Upper lobe of left lung (tissue), 6 donors: ENCODE measurements around the gene TTLL5. TPM values are rescaled to one million over a fixed set of nuclear protein-coding genes. Genes with fewer than 3 reads are reported as not detected.

Experiments
- ATAC-seq, 2 donors: fragments of 200-7000 bp; cut with Tn5 transposase; one replicate each; pipeline ENCODE4 v1.9.1; 2022; ENCODE audit warnings: mild to moderate bottlenecking in 2 of 2, moderate library complexity in 2 of 2; ENCODE audit not compliant: low FRiP score in 2 of 2
- DNase-seq, 2 donors: peaks; one replicate each; pipeline ENCODE4 v3.0.0-alpha.2; 2019 to 2020
- H3K27ac ChIP-seq, 4 donors: fragments of 200-600 bp; sonication (generic); one replicate each; pipeline ENCODE4 v1.5.1; 2016 to 2019
- H3K27me3 ChIP-seq, 4 donors: fragments of 200-600 bp; sonication (generic); one replicate each; pipeline ENCODE4 v1.5.1; 2017 to 2019
- H3K36me3 ChIP-seq, 4 donors: fragments of 200-600 bp; sonication (generic); one replicate each; pipeline ENCODE4 v1.5.1; 2016 to 2019
- H3K4me1 ChIP-seq, 4 donors: fragments of 200-600 bp; sonication (generic); one replicate each; pipeline ENCODE4 v1.5.1; 2018 to 2019
- H3K4me3 ChIP-seq, 4 donors: fragments of 200-600 bp; sonication (generic); one replicate each; pipeline ENCODE4 v1.5.1; 2017 to 2019; ENCODE audit warnings: mild to moderate bottlenecking in 2 of 4, moderate library complexity in 1 of 4
- H3K9me3 ChIP-seq, 4 donors: fragments of 200-600 bp; sonication (generic); one replicate each; pipeline ENCODE4 v1.5.1; 2018 to 2019
- EP300 ChIP-seq, 4 donors: sonication (generic); formaldehyde crosslinking; IDR thresholded peaks; one replicate each; pipeline ENCODE4 v1.5.1; 2017; ENCODE audit warnings: antibody characterized with exemption in 4 of 4, control low read depth in 2 of 4
- POLR2A ChIP-seq, 4 donors: fragments of 450-650 bp; IDR thresholded peaks; one replicate each; pipeline ENCODE4 v1.5.1; 2016 to 2017; ENCODE audit warnings: antibody characterized with exemption in 4 of 4, mild to moderate bottlenecking in 2 of 4
- POLR2AphosphoS5 ChIP-seq, 2 donors: sonication (generic); formaldehyde crosslinking; IDR thresholded peaks; one replicate each; pipeline ENCODE4 v1.5.1; 2017; ENCODE audit warnings: antibody characterized with exemption in 2 of 2
- WGBS, 2 donors: methylation state at CpG; one replicate each; pipeline ENCODE4 v1.1.5; 2017 to 2018; 5-methylcytosine and 5-hydroxymethylcytosine counted together
- total RNA-seq, 6 donors: library from RNA; depleted of rRNA in 4 of 6; stranded (reverse); fragments of >200 nt in 4 of 6; gene quantifications; one replicate each; pipeline versions ENCODE4 v1.1.0 to v1.2.1, GENCODE V29; 2016 to 2021
- TF ChIP-seq, protein P1 (sequence below), 6 experiments: fragments of 450-650 bp in 4 of 6; fragments of 200-600 bp in 2 of 6; sonication (generic) in 2 of 6; IDR thresholded peaks; one replicate each; pipeline ENCODE4 v1.5.1; 2016 to 2019; ENCODE audit warnings: antibody characterized with exemption in 6 of 6
- donor health status: DM: no; HTN: no; CAD: no; lungs with moderate emphysema.
- donor health status: DM: no; HTN: yes; CAD: no; lungs with severe emphysema.

Gene TTLL5
- total RNA-seq, 6 donors from 2014 or later = 24.5 to 85.9 (median 33.5) TPM

DNA sequence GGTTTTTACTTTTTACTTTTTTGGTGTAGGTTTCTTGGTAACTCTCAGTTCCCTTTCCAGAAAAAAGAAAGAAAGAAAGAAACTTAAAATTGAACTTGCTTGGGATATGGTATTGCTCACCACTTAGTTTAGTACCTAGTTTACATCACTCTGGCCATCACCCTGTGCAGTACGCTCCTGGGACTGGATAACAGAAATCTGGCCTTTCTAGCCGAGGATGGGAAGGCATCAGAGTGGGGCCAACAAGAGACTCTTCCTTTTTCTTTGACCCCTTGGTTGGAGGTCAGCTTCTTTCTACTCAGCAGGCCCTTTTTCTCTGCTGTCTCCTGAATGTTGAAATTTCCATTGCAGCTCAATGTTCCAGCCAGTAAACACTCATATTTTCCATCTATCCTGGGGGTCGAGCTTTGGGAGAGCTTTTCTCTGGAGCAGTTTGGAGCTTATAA, 164.1 kb downstream of the TTLL5 start:
- WGBS, 2 donors = 49 to 61% methylated on average over 3 of the region's 3 CpGs
- no peak overlapping the region for H3K4me3 ChIP-seq
- TF ChIP-seq POLR2A (IDR thresholded peaks at IDR 0.05) (no peak), EP300 (IDR thresholded peaks at IDR 0.05) (no peak), POLR2AphosphoS5 (IDR thresholded peaks at IDR 0.05) (no peak)
- TF ChIP-seq, protein P1, sequence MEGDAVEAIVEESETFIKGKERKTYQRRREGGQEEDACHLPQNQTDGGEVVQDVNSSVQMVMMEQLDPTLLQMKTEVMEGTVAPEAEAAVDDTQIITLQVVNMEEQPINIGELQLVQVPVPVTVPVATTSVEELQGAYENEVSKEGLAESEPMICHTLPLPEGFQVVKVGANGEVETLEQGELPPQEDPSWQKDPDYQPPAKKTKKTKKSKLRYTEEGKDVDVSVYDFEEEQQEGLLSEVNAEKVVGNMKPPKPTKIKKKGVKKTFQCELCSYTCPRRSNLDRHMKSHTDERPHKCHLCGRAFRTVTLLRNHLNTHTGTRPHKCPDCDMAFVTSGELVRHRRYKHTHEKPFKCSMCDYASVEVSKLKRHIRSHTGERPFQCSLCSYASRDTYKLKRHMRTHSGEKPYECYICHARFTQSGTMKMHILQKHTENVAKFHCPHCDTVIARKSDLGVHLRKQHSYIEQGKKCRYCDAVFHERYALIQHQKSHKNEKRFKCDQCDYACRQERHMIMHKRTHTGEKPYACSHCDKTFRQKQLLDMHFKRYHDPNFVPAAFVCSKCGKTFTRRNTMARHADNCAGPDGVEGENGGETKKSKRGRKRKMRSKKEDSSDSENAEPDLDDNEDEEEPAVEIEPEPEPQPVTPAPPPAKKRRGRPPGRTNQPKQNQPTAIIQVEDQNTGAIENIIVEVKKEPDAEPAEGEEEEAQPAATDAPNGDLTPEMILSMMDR (IDR thresholded peaks at IDR 0.05) = no peak
- H3K27ac ChIP-seq = peak overlapping the region; percentile 36 to 80 (median 60)
- H3K9me3 ChIP-seq = no peaks in the 10 kb centered on the region
- no peaks in the 10 kb centered on the region for H3K27me3 ChIP-seq
- peaks cover 25 to 57% (median 45%) of the 10 kb centered on the region in 4 donors for H3K4me1 ChIP-seq
- peak in 1 of 2 donors; percentile 39 for ATAC-seq
- DNase-seq = no peak
- no peaks in the 10 kb centered on the region for H3K36me3 ChIP-seq

DNA sequence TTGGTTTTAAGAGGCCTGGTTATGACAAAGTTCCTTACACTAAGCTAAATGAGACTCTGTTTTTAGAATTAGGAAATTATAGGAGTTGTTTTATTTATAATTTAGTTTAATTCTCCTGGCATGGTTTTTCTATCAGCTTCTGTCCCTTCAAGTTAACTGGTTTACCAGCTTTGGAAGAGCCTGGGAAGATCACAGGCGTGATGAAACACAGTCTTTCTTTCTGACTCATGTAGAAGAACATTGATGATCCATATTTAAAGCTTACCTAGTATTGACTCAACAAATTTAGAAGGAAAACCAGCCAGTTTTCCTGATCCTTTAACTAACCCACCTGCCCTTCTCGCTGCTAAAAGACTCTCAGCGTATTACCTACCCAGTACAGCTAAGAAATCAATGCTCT, 165.6 kb downstream of the TTLL5 start:
- Histone ChIP-seq H3K9me3 (no peaks in the 10 kb centered on the region), H3K27me3 (no peaks in the 10 kb centered on the region), H3K27ac (no peak overlapping the region), H3K4me3 (no peak overlapping the region), H3K36me3 (no peaks in the 10 kb centered on the region), H3K4me1 (peaks cover 24 to 50% (median 36%) of the 10 kb centered on the region in 4 donors)
- no peak for ATAC-seq
- DNase-seq = no peak
- 94 to 96% methylated on average over 3 of the region's 3 CpGs for WGBS, 2 donors
- TF ChIP-seq POLR2A (IDR thresholded peaks at IDR 0.05) (no peak), POLR2AphosphoS5 (IDR thresholded peaks at IDR 0.05) (no peak), EP300 (IDR thresholded peaks at IDR 0.05) (no peak)
- TF ChIP-seq, protein P1 (IDR thresholded peaks at IDR 0.05) = no peak

DNA sequence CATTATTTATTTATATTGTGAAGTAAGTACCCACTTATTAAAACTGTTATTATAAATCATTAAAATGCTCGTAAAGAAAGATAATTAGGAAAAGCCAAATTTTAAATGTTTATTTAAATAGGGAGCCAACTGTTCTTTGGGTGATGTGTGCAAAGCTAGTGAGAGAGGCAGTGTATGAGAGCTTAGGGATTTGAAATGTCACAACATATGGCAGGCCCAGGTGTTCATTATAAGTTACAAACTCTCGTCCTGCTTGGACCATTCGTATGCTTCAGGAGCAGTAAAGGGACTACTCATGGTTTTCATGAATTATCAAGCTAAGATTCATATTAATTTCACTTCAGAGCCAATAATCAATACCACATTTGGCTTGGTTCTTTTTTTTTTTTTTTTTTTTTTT, 166.3 kb downstream of the TTLL5 start:
- TF ChIP-seq POLR2A (IDR thresholded peaks at IDR 0.05) = no peak
- TF ChIP-seq, protein P1 (IDR thresholded peaks at IDR 0.05) = no peak
- no peak for TF ChIP-seq POLR2AphosphoS5 (IDR thresholded peaks at IDR 0.05)
- Histone ChIP-seq H3K27ac (no peak overlapping the region), H3K27me3 (no peaks in the 10 kb centered on the region), H3K9me3 (no peaks in the 10 kb centered on the region), H3K4me1 (peaks cover 21 to 46% (median 34%) of the 10 kb centered on the region in 4 donors), H3K4me3 (no peak overlapping the region), H3K36me3 (no peaks in the 10 kb centered on the region)
- 94% methylated on average over 3 of the region's 3 CpGs for WGBS, 2 donors
- no peak for ATAC-seq
- no peak for DNase-seq

DNA sequence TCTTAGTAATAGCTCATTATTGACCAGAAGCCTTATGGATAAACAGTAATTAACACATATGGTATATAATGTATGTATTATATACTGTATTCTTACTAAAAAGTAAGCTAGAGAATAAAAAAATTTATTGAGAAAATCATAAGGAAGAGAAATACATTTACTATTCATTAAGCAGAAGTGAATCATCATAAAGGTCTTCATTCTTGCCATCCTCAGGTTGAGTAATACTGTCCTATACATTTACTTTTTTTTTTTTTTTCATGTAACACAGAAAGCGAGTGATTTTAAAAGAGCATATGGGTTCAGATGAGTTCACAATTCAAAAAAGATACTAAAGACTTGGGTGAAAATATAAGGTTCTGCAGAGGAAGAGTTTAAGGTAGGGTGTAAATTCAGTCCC, 168.3 kb downstream of the TTLL5 start:
- Histone ChIP-seq H3K4me1 (peaks cover 9 to 40% (median 25%) of the 10 kb centered on the region in 4 donors), H3K27ac (no peak overlapping the region), H3K9me3 (no peaks in the 10 kb centered on the region), H3K27me3 (no peaks in the 10 kb centered on the region), H3K36me3 (no peaks in the 10 kb centered on the region), H3K4me3 (no peak overlapping the region)
- ATAC-seq (no peak), DNase-seq (no peak)
- WGBS, 2 donors = 94 to 96% methylated on average over 1 of the region's 1 CpG
- TF ChIP-seq POLR2A (IDR thresholded peaks at IDR 0.05) (no peak), POLR2AphosphoS5 (IDR thresholded peaks at IDR 0.05) (no peak), EP300 (IDR thresholded peaks at IDR 0.05) (no peak)
- TF ChIP-seq, protein P1 (IDR thresholded peaks at IDR 0.05) = no peak

DNA sequence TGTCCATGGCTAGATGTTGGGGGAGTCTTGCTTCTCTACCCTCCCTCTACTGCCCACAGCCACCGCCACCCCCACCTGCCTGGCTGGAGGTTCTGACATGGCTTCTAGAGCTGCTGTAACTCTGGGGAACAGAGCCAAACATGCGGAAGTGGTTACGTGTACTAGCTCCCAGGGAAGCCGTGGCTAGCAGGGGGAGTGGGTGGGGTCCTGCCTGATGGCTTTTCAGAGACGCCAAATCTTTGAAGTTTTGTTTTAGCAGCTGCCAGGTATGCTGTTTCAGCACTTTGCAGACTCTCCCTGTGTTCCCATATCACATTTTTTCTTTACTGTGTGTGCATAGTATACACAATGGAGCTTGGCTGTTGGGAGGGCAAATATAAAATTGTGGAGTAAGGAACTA, 170.4 kb downstream of the TTLL5 start:
- Histone ChIP-seq H3K4me3 (peak overlapping the region in 1 of 4 donors; percentile 18), H3K4me1 (peaks cover 0 to 23% (median 13%) of the 10 kb centered on the region in 4 donors), H3K9me3 (no peaks in the 10 kb centered on the region), H3K27me3 (no peaks in the 10 kb centered on the region), H3K36me3 (no peaks in the 10 kb centered on the region), H3K27ac (peak overlapping the region; percentile 46 to 57 (median 50))
- DNase-seq = peak; percentile 39 to 86
- peak in 1 of 2 donors; percentile 24 for TF ChIP-seq POLR2AphosphoS5 (IDR thresholded peaks at IDR 0.05)
- peak in 1 of 4 donors; percentile 32 for TF ChIP-seq POLR2A (IDR thresholded peaks at IDR 0.05)
- TF ChIP-seq, protein P1 (IDR thresholded peaks at IDR 0.05) = no peak
- TF ChIP-seq EP300 (IDR thresholded peaks at IDR 0.05) = no peak
- WGBS, 2 donors = 35 to 53% methylated on average over 2 to 5 of the region's 5 CpGs
- ATAC-seq = peak; percentile 87 to 90
